Large intestine (tissue), 12 donors: ENCODE measurements around the gene WDR12. TPM values are rescaled to one million over a fixed set of nuclear protein-coding genes. Genes with fewer than 3 reads are reported as not detected.
A peak's percentile ranks its signal among the peaks of the same experiment; 100 is the strongest.
"Not testable (repeated sequence)": the region's sequence is repeated elsewhere in the genome, so short reads cannot be mapped to it uniquely, and the experiment has no call there.

Experiments used
- DNase-seq, 2 donors: peaks; one replicate each; pipeline versions ENCODE4 v3.0.0 to v3.0.0-alpha.2; 2013
- H3K27ac ChIP-seq: one replicate; pipeline ENCODE4 v1.5.1; 2013; ENCODE audit warnings: low read length
- H3K27me3 ChIP-seq: 2 replicates; pipeline ENCODE4 v1.6.1; 2013; ENCODE audit warnings: low read length; ENCODE audit not compliant: control insufficient read depth, insufficient read depth
- H3K36me3 ChIP-seq: 2 replicates; pipeline ENCODE4 v1.6.1; 2013; ENCODE audit warnings: low read length; ENCODE audit not compliant: control insufficient read depth, insufficient read depth
- H3K4me1 ChIP-seq: one replicate; pipeline ENCODE4 v1.6.1; 2013; ENCODE audit warnings: low read length; ENCODE audit not compliant: control insufficient read depth, insufficient read depth
- H3K4me3 ChIP-seq: one replicate; pipeline ENCODE4 v1.5.1; 2013; ENCODE audit warnings: low read length
- H3K9me3 ChIP-seq: one replicate; pipeline ENCODE4 v1.6.1; 2013; ENCODE audit warnings: mild to moderate bottlenecking, low read depth, low read length, moderate library complexity; ENCODE audit not compliant: control insufficient read depth
- WGBS: methylation state at CpG from one replicate; pipeline ENCODE4 v1.1.5; 2013; ENCODE audit warnings: low lambda C conversion rate; ENCODE audit not compliant: insufficient coverage; 5-methylcytosine and 5-hydroxymethylcytosine counted together
- long read RNA-seq, 11 donors: transcript quantifications; one replicate each; lab custom pipeline, GENCODE V29; 2026
- polyA plus RNA-seq: library from polyadenylated mRNA; unstranded; fragments of 120-200 nt; gene quantifications from one replicate; pipeline ENCODE4 v1.2.1, GENCODE V29; 2013

WDR12 gene
- polyA plus RNA-seq, result 90.8 TPM
- long read RNA-seq, donor 1, full-length matches to known transcripts, result 7 of 7 reads
- long read RNA-seq, donor 1, partial matches to known transcripts, result 0 of 7 reads
- long read RNA-seq, donor 1, other reads (novel, unspliced or antisense), result 0 of 7 reads
- long read RNA-seq, donor 2, full-length matches to known transcripts, result 17 of 17 reads
- long read RNA-seq, donor 2, partial matches to known transcripts, result 0 of 17 reads
- long read RNA-seq, donor 2, other reads (novel, unspliced or antisense), result 0 of 17 reads
- long read RNA-seq, donor 3, result 0 reads
- long read RNA-seq, donor 4, partial matches to known transcripts, result 0 of 1 reads
- long read RNA-seq, donor 4, other reads (novel, unspliced or antisense), result 0 of 1 reads
- long read RNA-seq, donor 5, full-length matches to known transcripts, result 6 of 6 reads
- long read RNA-seq, donor 5, partial matches to known transcripts, result 0 of 6 reads
- long read RNA-seq, donor 5, other reads (novel, unspliced or antisense), result 0 of 6 reads
- long read RNA-seq, donor 6, full-length matches to known transcripts, result 7 of 7 reads
- long read RNA-seq, donor 6, partial matches to known transcripts, result 0 of 7 reads
- long read RNA-seq, donor 6, other reads (novel, unspliced or antisense), result 0 of 7 reads
- long read RNA-seq, donor 7, full-length matches to known transcripts, result 2 of 11 reads
- long read RNA-seq, donor 7, partial matches to known transcripts, result 9 of 11 reads
- long read RNA-seq, donor 7, other reads (novel, unspliced or antisense), result 0 of 11 reads
- long read RNA-seq, donor 8, full-length matches to known transcripts, result 14 of 19 reads
- long read RNA-seq, donor 8, partial matches to known transcripts, result 5 of 19 reads
- long read RNA-seq, donor 8, other reads (novel, unspliced or antisense), result 0 of 19 reads
- long read RNA-seq, donor 9, full-length matches to known transcripts, result 10 of 10 reads
- long read RNA-seq, donor 9, partial matches to known transcripts, result 0 of 10 reads
- long read RNA-seq, donor 9, other reads (novel, unspliced or antisense), result 0 of 10 reads
- long read RNA-seq, donor 10, full-length matches to known transcripts, result 10 of 10 reads
- long read RNA-seq, donor 10, partial matches to known transcripts, result 0 of 10 reads
- long read RNA-seq, donor 10, other reads (novel, unspliced or antisense), result 0 of 10 reads
- long read RNA-seq, donor 11, full-length matches to known transcripts, result 8 of 8 reads
- long read RNA-seq, donor 11, partial matches to known transcripts, result 0 of 8 reads
- long read RNA-seq, donor 11, other reads (novel, unspliced or antisense), result 0 of 8 reads

DNA sequence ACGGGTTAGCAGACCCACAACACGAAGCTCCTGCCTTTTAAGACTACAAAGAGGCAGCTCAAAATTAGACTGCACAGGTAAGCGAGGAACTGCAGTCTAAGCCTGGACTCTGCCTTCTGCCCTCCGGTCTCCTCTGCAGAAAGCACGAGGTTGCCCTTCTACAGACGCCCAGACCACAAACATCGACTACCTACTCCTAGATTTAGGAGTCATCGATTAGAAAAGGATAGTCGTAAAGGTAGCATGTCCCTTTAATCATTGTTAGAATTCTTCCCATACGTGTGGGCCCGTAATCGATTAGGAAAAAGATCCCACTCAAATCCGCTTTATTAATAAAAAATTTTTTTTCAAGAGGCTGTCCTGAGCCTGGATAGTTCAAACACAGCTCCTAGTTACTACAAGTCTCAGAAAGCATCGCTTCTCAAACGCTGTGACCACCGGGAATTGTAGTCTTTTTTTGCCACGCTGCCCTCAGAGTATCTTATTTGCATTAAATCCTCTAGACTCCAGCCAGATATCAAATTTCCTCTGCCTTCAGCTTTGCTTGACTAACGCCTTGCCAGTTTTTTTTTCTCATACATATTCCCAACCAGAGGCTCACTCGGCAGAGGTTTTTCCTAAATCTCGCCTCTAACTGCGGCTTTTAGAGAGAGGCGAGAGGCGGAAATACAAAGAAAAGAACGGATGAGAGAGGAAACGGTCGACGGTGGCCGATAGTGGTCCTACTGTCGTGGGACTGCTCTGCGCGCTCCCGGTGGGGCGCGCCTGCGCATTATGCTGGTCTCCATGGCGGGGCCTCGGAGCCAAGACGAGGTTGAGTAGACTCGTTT is at the start of gene WDR12, which contains the start of gene CARF:
Gene WDR12, minus strand, starts transcription at position 162 of the 830 bp plus-strand sequence. CDS start 197 bp downstream, outside the sequence.
Gene CARF, plus strand, starts transcription at position 764 of the 830 bp plus-strand sequence. CDS start 29,628 bp downstream, outside the sequence.
- Histone ChIP-seq H3K36me3 (no peaks in the 10 kb centered on the region), H3K4me3 (peak within 1 kb of the TSS; percentile 62), H3K9me3 (no peaks in the 10 kb centered on the region), H3K4me1 (no peaks in the 10 kb centered on the region), H3K27me3 (no peaks in the 10 kb centered on the region), H3K27ac (peak within 1 kb of the TSS; percentile 82)
- peak; percentile 93 to 98 for DNase-seq
- 0% methylated on average over 5 of the region's 39 CpGs for WGBS

DNA sequence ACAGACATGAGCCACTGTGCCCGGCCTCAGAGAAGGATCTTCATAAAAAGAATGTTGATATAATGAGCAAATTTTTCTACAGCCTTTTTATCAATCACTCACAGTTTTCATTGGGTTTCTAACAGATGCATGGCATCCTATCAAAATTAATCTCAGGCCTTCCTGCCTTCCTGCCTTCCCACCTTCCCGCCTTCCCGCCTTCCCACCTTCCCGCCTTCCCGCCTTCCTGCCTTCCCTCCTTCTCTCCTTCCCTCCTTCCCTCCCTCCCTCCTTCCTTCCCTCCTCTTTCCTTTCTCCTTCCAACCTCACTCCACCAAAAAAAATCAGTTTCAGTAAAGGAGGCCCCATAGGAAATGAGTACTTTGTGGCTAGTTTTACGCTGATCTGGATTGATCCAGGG is 49.1 kb upstream of the WDR12 start:
- 83% methylated on average over 2 of the region's 6 CpGs for WGBS
- no peaks in the 10 kb centered on the region for H3K27me3 ChIP-seq

DNA sequence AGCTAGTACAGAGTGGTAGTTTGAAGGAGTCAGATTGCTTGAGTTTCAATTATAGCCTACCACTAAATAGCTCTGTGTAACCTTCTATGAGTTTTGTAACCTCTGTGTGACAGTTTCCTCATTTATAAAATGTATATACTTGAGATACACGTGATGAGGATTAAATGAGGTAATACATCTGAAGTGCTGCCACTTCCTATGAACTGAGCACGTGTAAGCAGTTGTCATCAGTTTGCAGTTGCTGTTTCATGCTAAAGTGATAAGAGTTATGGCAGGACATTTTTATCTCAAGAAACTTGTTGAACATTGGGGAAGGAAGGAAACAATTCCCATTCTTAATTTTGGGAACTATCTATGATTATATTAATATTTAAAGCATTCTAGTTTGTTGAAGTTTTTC is 39.1 kb upstream of the WDR12 start:
- WGBS, result no CpG with 5 or more reads among the region's 2 CpGs
- H3K36me3 ChIP-seq, result peaks cover 2% of the 10 kb centered on the region

More for the DNA sequence above, 49.1 kb upstream of the WDR12 start:
- H3K36me3 ChIP-seq, result peaks cover 14% of the 10 kb centered on the region
- no peak for DNase-seq
- H3K9me3 ChIP-seq, result peaks cover 3% of the 10 kb centered on the region
- H3K4me1 ChIP-seq, result no peaks in the 10 kb centered on the region
- no peak overlapping the region for H3K27ac ChIP-seq
- no peak overlapping the region for H3K4me3 ChIP-seq

DNA sequence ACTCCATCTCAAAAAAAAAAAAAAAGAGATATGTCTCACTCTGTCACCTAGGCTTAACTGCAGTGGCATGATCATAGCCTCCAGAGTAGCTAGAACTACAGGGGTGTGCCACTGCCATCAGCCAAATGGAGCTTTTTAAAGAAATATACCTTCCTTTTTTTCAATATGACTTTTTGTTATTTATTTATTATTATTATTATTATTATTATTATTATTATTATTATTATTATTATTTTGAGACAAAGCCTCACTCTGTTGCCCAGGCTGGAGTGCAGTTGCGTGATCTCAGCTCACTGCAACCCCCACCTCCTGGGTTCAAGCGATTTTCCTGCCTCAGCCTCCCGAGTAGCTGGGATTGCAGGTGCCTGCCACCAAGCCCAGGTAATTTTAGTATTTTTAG is 37.9 kb upstream of the WDR12 start:
- not testable (repeated sequence) for H3K4me3 ChIP-seq, H3K9me3 ChIP-seq, H3K27me3 ChIP-seq, H3K27ac ChIP-seq, H3K36me3 ChIP-seq, DNase-seq, H3K4me1 ChIP-seq
- WGBS, result no CpG with 5 or more reads among the region's 3 CpGs

More for the DNA sequence above, 39.1 kb upstream of the WDR12 start:
- Histone ChIP-seq H3K27me3 (no peaks in the 10 kb centered on the region), H3K9me3 (no peaks in the 10 kb centered on the region), H3K4me1 (no peaks in the 10 kb centered on the region), H3K4me3 (no peak overlapping the region), H3K27ac (no peak overlapping the region)
- DNase-seq, result peak in 1 of 2 donors; percentile 0

DNA sequence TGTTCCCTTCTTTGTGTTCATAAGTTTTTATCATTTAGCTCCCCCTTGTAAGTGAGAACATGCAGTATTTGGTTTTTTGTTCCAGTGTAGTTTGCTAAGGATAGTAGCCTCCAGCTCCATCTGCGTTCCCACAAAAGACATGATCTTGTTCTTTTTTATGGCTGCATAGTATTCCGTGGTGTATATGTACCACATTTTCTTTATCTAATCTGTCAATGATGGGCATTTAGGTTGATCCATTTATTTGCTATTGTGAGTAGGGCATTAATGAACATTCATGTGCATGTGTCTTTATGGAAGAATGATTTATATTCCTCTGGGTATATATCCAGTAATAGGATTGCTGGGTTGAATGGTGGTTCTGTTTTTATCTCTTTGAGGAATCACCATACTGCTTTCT is 34.0 kb upstream of the WDR12 start:
- no peak overlapping the region for H3K4me3 ChIP-seq
- H3K4me1 ChIP-seq, result no peaks in the 10 kb centered on the region
- H3K27me3 ChIP-seq, result no peaks in the 10 kb centered on the region
- H3K9me3 ChIP-seq, result no peaks in the 10 kb centered on the region
- no CpG with 5 or more reads among the region's 2 CpGs for WGBS
- no peak overlapping the region for H3K27ac ChIP-seq
- H3K36me3 ChIP-seq, result no peaks in the 10 kb centered on the region
- DNase-seq, result no peak

DNA sequence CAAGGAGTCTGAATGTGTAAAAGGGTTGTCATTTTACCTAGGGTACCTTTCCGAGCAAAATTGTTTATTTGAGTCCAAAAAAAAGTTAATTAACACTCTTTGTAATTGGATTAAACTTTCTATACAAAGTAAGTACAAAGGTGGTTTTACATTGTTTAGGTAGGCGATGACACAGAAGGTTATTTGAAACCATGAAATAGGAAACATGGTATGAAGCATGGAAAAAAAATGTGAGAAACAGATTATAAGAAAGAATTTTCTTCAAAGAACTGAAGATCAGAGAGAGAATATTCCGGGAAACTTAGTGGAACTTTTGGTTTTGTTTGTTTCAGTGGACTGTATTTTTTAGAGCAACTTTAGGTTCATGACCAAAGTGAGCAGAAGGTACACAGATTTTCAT is 33.3 kb upstream of the WDR12 start:
- no peaks in the 10 kb centered on the region for H3K4me1 ChIP-seq
- H3K27me3 ChIP-seq, result no peaks in the 10 kb centered on the region
- H3K27ac ChIP-seq, result no peak overlapping the region
- WGBS, result 100% methylated on average over 3 of the region's 3 CpGs
- DNase-seq, result no peak
- no peaks in the 10 kb centered on the region for H3K36me3 ChIP-seq
- H3K9me3 ChIP-seq, result no peaks in the 10 kb centered on the region
- no peak overlapping the region for H3K4me3 ChIP-seq

DNA sequence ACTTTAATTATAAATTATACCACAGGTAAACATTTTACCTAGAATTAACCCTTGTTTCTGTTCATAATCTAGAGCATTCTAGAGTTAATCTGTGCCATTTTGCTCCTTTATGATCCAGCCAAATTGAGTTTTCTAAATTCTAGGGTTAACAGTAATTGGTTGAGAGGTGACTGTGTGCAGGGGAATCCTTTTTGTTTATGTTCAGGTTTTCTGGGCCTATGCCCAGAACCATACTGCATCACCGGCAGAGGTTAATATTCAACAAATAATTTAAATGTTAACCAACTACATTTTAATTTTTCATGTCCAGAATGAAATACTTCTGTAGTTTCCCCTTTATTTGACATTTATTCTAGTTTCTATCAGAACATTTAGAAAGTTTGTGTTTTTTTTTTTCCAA is 32.9 kb upstream of the WDR12 start:
- WGBS, result no CpG with 5 or more reads among the region's 1 CpG
- H3K4me3 ChIP-seq, result no peak overlapping the region
- no peak for DNase-seq

DNA sequence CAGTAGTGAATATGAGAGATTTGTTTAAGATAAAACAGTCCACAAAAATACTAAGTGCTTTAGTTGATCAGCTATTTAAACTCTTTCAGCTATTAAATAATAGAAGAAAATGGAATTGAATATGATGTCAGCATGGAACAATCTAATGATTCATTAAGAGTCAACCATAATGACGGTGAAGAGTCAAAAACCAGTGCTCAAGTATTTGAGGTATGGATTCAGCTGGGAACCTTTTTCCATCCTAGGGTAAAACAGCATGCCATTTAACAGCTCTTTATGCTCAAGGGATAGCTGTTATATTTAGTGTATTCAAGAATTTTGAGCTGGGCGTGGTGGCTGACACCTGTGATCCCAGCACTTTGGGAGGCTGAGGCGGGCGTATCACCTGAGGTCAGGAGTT is 30.3 kb upstream of the WDR12 start:
- DNase-seq, result no peak
- WGBS, result no CpG with 5 or more reads among the region's 4 CpGs
- peaks cover 4% of the 10 kb centered on the region for H3K36me3 ChIP-seq
- H3K27ac ChIP-seq, result no peak overlapping the region
- H3K9me3 ChIP-seq, result no peaks in the 10 kb centered on the region
- no peaks in the 10 kb centered on the region for H3K4me1 ChIP-seq
- H3K4me3 ChIP-seq, result no peak overlapping the region
- H3K27me3 ChIP-seq, result no peaks in the 10 kb centered on the region

More for the DNA sequence above, 32.9 kb upstream of the WDR12 start:
- Histone ChIP-seq H3K9me3 (no peaks in the 10 kb centered on the region), H3K27ac (no peak overlapping the region), H3K4me1 (no peaks in the 10 kb centered on the region), H3K36me3 (no peaks in the 10 kb centered on the region), H3K27me3 (no peaks in the 10 kb centered on the region)

DNA sequence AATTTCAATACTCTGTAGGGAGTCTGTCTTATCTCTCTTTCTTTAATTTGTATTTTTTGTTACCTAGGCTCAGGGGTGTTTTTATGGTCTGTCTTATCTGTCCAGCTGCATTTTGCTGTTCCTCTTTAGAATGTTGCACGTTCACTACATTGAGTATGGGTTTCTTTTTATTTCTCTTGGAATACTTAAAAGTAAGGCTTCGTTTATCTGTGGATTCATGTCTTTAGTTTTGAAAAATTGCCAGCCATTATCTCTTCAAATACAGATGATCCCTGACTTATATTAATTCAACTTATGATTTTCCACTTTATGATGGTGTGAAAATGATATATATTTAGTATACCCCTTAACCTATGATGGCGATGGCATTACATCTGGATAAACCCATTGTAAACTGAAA is 27.5 kb upstream of the WDR12 start:
- H3K36me3 ChIP-seq, result peaks cover 11% of the 10 kb centered on the region
- no peaks in the 10 kb centered on the region for H3K4me1 ChIP-seq
- DNase-seq, result no peak
- no peak overlapping the region for H3K27ac ChIP-seq
- no peaks in the 10 kb centered on the region for H3K27me3 ChIP-seq
- H3K9me3 ChIP-seq, result no peaks in the 10 kb centered on the region
- no peak overlapping the region for H3K4me3 ChIP-seq
- WGBS, result no CpG with 5 or more reads among the region's 3 CpGs
